Endothelial cell of umbilical vein (primary cell): ENCODE results near the gene ALDH1L2. TPM values are rescaled to one million over a fixed set of nuclear protein-coding genes. Genes with fewer than 3 reads are reported as not detected.

Source experiments
- BruUV-seq: library from RNA; stranded (reverse); fragments of 400-500 nt; replicated peaks from 2 replicates; lab custom pipeline; 2021; lab: Mats Ljungman, UMichigan
- CTCF ChIA-PET: fragments of 300-600, 350-600 bp; sonication (Branson Sonifier 250); formaldehyde crosslinking; loops from one replicate; lab custom pipeline; 2021; ENCODE audit warnings: antibody characterized with exemption, inconsistent platforms; lab: Charles Lee
- POLR2A ChIA-PET: fragments of 300-600, 350-600 bp; sonication (Branson Sonifier 250); formaldehyde crosslinking; loops from one replicate; lab custom pipeline; 2021; ENCODE audit warnings: antibody characterized with exemption, inconsistent platforms; lab: Charles Lee
- DNase-seq: peaks from one replicate; pipeline ENCODE4 v3.0.0-alpha.2; 2011; ENCODE audit warnings: low read depth, low spot score
- FAIRE-seq: peaks from 2 replicates; lab custom pipeline; 2011; peaks lifted over from hg19 to GRCh38; lab: Jason Lieb, UNC
- H2AFZ ChIP-seq: 2 replicates; pipeline ENCODE4 v1.6.0; 2012; ENCODE audit warnings: low read depth, low read length, control low read depth, inconsistent platforms
- H3K27ac ChIP-seq: 2 replicates; pipeline ENCODE4 v1.5.1; 2011; ENCODE audit warnings: low read depth, mild to moderate bottlenecking, control low read depth, low read length, moderate library complexity; ENCODE audit not compliant: insufficient read depth
- H3K27me3 ChIP-seq, 2 experiments: 2 replicates each; pipeline versions ENCODE4 v1.6.0 to v1.6.1; 2011; ENCODE audit warnings: low read length in 2 of 2, mixed read lengths in 1 of 2; ENCODE audit not compliant: control insufficient read depth in 2 of 2, insufficient read depth in 2 of 2
- H3K36me3 ChIP-seq, 2 experiments: 2 replicates in 1 of 2; 3 replicates in 1 of 2; pipeline ENCODE4 v1.5.1; 2011; ENCODE audit warnings: low read length in 2 of 2, mild to moderate bottlenecking in 1 of 2, moderate library complexity in 1 of 2; ENCODE audit not compliant: control insufficient read depth in 2 of 2, insufficient read depth in 2 of 2; ENCODE audit errors: extremely low read depth in 1 of 2
- H3K4me1 ChIP-seq: 3 replicates; pipeline ENCODE4 v1.5.1; 2011; ENCODE audit warnings: mild to moderate bottlenecking, low read length; ENCODE audit not compliant: control insufficient read depth, insufficient read depth; ENCODE audit errors: extremely low read depth
- H3K4me2 ChIP-seq: 2 replicates; pipeline ENCODE4 v1.6.1; 2011; ENCODE audit warnings: low read length, control low read depth, mixed read lengths; ENCODE audit not compliant: insufficient read depth
- H3K4me3 ChIP-seq, 3 experiments: fragments of 200-600 bp in 1 of 3; sonication (generic), shearing (Covaris generic) in 1 of 3; replicated peaks in 1 of 3; 2 replicates each; pipeline ENCODE4 v1.5.1; 2011 to 2016; ENCODE audit warnings: control low read depth in 3 of 3, low read length in 3 of 3, mild to moderate bottlenecking in 2 of 3, inconsistent platforms in 1 of 3, low read depth in 1 of 3, moderate library complexity in 1 of 3; ENCODE audit not compliant: insufficient read depth in 1 of 3
- H3K79me2 ChIP-seq: 2 replicates; pipeline ENCODE4 v1.6.0; 2012; ENCODE audit warnings: low read length, inconsistent platforms; ENCODE audit not compliant: control insufficient read depth, insufficient read depth
- H3K9ac ChIP-seq: replicated peaks from 2 replicates; pipeline ENCODE3; 2011; ENCODE audit warnings: low read length, control low read depth; ENCODE audit not compliant: insufficient read depth; ENCODE audit errors: extremely low read depth
- H3K9me1 ChIP-seq: replicated peaks from 3 replicates; pipeline ENCODE4 v1.6.0; 2011; ENCODE audit warnings: mild to moderate bottlenecking, low read length; ENCODE audit not compliant: control insufficient read depth, insufficient read depth; ENCODE audit errors: extremely low read depth
- H3K9me3 ChIP-seq: replicated peaks from 2 replicates; pipeline ENCODE4 v1.5.1; 2012; ENCODE audit warnings: low read length, inconsistent platforms; ENCODE audit not compliant: control insufficient read depth, insufficient read depth
- H4K20me1 ChIP-seq: replicated peaks from 2 replicates; pipeline ENCODE3; 2011; ENCODE audit warnings: mild to moderate bottlenecking, low read length; ENCODE audit not compliant: control insufficient read depth, insufficient read depth; ENCODE audit errors: extremely low read depth
- CTCF ChIP-seq, 2 donors: IDR thresholded peaks; 1 replicate in 1 of 2; 2 replicates in 1 of 2; pipeline ENCODE4 v1.5.1; 2011; ENCODE audit warnings: low read length in 2 of 2, mild to moderate bottlenecking in 2 of 2, moderate library complexity in 2 of 2, control low read depth in 1 of 2, inconsistent platforms in 1 of 2, low read depth in 1 of 2; ENCODE audit not compliant: insufficient read depth in 1 of 2; ENCODE audit errors: extremely low read depth in 1 of 2
- EZH2 ChIP-seq: IDR thresholded peaks from 2 replicates; pipeline ENCODE4 v1.6.1; 2012; ENCODE audit warnings: borderline replicate concordance, low read depth, mild to moderate bottlenecking, moderate library complexity, low read length, inconsistent platforms; ENCODE audit not compliant: severe bottlenecking
- FOS ChIP-seq: IDR thresholded peaks from 2 replicates; pipeline ENCODE4 v1.6.1; 2011; ENCODE audit warnings: mild to moderate bottlenecking, low read length, moderate library complexity, borderline replicate concordance; ENCODE audit not compliant: insufficient read depth
- GATA2 ChIP-seq: IDR thresholded peaks from 2 replicates; pipeline ENCODE4 v1.7.0; 2011; ENCODE audit warnings: low read depth, mild to moderate bottlenecking, moderate library complexity, mixed read lengths, low read length; ENCODE audit not compliant: insufficient read length, insufficient read depth
- JUN ChIP-seq: IDR thresholded peaks from 2 replicates; pipeline ENCODE4 v1.6.1; 2011; ENCODE audit warnings: borderline replicate concordance, low read depth; ENCODE audit not compliant: insufficient read length, insufficient read depth
- MAX ChIP-seq: IDR thresholded peaks from 2 replicates; pipeline ENCODE4 v1.6.1; 2011; ENCODE audit not compliant: insufficient read depth, insufficient read length
- MYC ChIP-seq: IDR thresholded peaks from one replicate; pipeline ENCODE4 v1.6.1; 2011; ENCODE audit warnings: mild to moderate bottlenecking, low read depth, low read length
- POLR2A ChIP-seq: IDR thresholded peaks from 2 replicates; pipeline ENCODE4 v1.6.1; 2012; ENCODE audit warnings: low read depth, mild to moderate bottlenecking, control low read depth, low read length
- POLR2AphosphoS5 ChIP-seq: IDR thresholded peaks from 2 replicates; pipeline ENCODE4 v1.6.1; 2012; ENCODE audit warnings: low read depth, mild to moderate bottlenecking, control low read depth, low read length, moderate library complexity; ENCODE audit not compliant: insufficient read depth
- dilution Hi-C: fragments of 300-500 bp; cut with MboI; formaldehyde crosslinking; loops from one replicate; pipeline ENCODE4 v1.15.0; 2019; ENCODE audit warnings: low sequenced_read_pairs; ENCODE audit not compliant: extremely low pct_ligation_motif_present
- intact Hi-C: fragments of 100-400 bp; cut with micrococcal nuclease; formaldehyde crosslinking; loops from one replicate; pipeline ENCODE4 v1.10.0; 2022
- polyA plus RNA-seq, 4 experiments: library from polyadenylated mRNA; depleted of rRNA in 3 of 4; stranded (reverse) in 3 of 4; unstranded in 1 of 4; fragments of >200 nt; gene quantifications; 2 replicates each; pipeline versions ENCODE4 v1.2.1 to v1.2.3, GENCODE V29; 2011 to 2012; ENCODE audit warnings: missing spikeins in 1 of 4
- total RNA-seq: library from RNA; stranded (reverse); gene quantifications from 2 replicates; pipeline ENCODE4 v1.2.3, GENCODE V29; 2021

Gene ALDH1L2
- total and polyA plus RNA-seq, 2 donors (not counting 3 experiments of a cell fraction or from before 2014, with no cell fraction given), result 1.4 to 2.5 TPM

- DNase-seq (no peak), FAIRE-seq (no peak)
- Histone ChIP-seq H3K9ac (no peak overlapping the region), H4K20me1 (no peaks in the 10 kb centered on the region), H3K4me1 (no peaks in the 10 kb centered on the region), H3K9me3 (no peaks in the 10 kb centered on the region), H3K27ac (no peak overlapping the region), H3K4me3 (no peak overlapping the region), H3K79me2 (no peaks in the 10 kb centered on the region), H3K4me2 (no peak overlapping the region), H2AFZ (no peak overlapping the region), H3K27me3 (no peaks in the 10 kb centered on the region), H3K9me1 (no peaks in the 10 kb centered on the region), H3K36me3 (no peaks in the 10 kb centered on the region)
- CTCF ChIA-PET, result interaction anchor here (1.1 to 1.9 kb wide), 3 partner anchors 10 to 35 kb away, joined by 3 to 5 read pairs (median 4); no protein-coding TSS in a partner anchor
- intact Hi-C loops, result no loop called here
- dilution Hi-C loops, result no loop called here
- POLR2A ChIA-PET, result no interaction called here
- no TSS peak for BruUV-seq
- no peak for TF ChIP-seq POLR2AphosphoS5
- TF ChIP-seq FOS, result no peak
- no peak for TF ChIP-seq MAX
- no peak for TF ChIP-seq POLR2A
- no peak for TF ChIP-seq GATA2
- no peak for TF ChIP-seq EZH2
- no peak for TF ChIP-seq MYC
- no peak for TF ChIP-seq CTCF (IDR thresholded peaks at IDR 0.05; ENCODE audit: extremely low read depth in 1 of 2, insufficient read depth in 1 of 2, low read depth in 1 of 2, low read length in 2 of 2)
- TF ChIP-seq JUN, result no peak
Observed at GRCh38 chr12:105067511-105068031, 16.7 kb downstream of the ALDH1L2 start.
